ENCODE data around the gene RUNX2. TPM values are rescaled to one million over a fixed set of nuclear protein-coding genes. Genes with fewer than 3 reads are reported as not detected.

RUNX2 gene
- polyA plus RNA-seq, 1 of the 3 experiments (the other 2 are of a cell fraction), result 4.4 TPM

DNA sequence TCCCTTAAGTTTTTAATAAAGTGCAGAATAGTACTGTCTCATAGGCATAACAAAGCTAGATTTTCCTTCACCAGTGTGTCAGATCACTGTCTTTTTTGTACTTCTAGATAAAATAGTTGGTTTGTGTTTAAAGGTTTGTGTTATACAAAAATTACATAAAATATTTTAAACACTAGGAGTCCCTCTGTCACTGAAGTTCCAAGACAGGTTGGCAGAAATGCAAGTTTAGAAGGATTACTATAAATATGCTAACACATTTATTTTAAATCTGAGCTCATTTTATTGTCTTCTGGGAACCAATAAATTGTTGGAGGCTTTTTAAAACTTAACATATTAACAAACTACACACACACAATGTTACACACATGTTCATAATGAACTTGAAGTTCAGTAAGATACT lies 30.8 kb upstream of the RUNX2 start (continued):
- TF ChIP-seq EP300 (IDR thresholded peaks at IDR 0.05; ENCODE audit: borderline replicate concordance in 1 of 2, low read depth in 1 of 2, low read length in 1 of 2), result no peak
- no peak for TF ChIP-seq POLR2AphosphoS5 (IDR thresholded peaks at IDR 0.05; ENCODE audit: low read depth, low read length)

DNA sequence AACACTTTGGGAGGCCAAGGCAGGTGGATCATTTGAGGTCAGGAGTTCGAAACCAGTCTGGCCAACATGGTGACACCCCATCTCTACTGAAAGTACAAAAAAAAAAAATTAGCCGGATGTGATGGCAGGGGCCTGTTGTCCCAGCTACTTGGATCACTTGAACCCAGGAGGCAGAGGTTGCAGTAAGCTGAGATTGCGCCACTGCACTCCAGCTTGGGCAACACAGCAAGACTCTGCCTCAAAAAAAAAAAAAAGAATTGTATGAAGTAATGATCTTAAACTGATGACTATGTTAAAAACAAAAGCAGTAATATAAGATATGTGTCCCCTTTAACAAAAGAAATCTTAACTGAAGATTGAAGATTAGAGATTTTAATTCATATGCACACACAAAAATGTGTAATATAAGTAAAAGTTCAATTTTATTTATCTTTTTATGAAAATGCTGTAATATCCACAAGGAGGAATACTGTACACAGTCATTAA lies 29.0 kb upstream of the RUNX2 start:
- no peaks in the 10 kb centered on the region for H3K36me3 ChIP-seq (replicated peaks in 1 of 2; ENCODE audit: control insufficient read depth in 1 of 2, insufficient read depth in 2 of 2, low read length in 1 of 2)
- H3K9me2 ChIP-seq, result no peaks in the 10 kb centered on the region
- TF ChIP-seq MEF2A (IDR thresholded peaks at IDR 0.05; ENCODE audit: borderline replicate concordance, low read depth) (no peak), TCF12 (IDR thresholded peaks at IDR 0.05) (no peak), SMC3 (IDR thresholded peaks at IDR 0.05; ENCODE audit: low read depth, low read length) (no peak), NRF1 (IDR thresholded peaks at IDR 0.05; ENCODE audit: low read depth, low read length) (no peak), CHD2 (IDR thresholded peaks at IDR 0.05; ENCODE audit: low read length, partially characterized antibody) (no peak), TEAD4 (IDR thresholded peaks at IDR 0.05; ENCODE audit: borderline replicate concordance, insufficient read depth) (no peak), FOXM1 (IDR thresholded peaks at IDR 0.05; ENCODE audit: low read depth) (no peak), SIN3A (IDR thresholded peaks at IDR 0.05; ENCODE audit: borderline replicate concordance, low read depth, low read length) (no peak), YY1 (IDR thresholded peaks at IDR 0.05; ENCODE audit: low read depth) (no peak), FOXJ3 (CRISPR knock-in tag; IDR thresholded peaks at IDR 0.05) (no peak), GABPA (IDR thresholded peaks at IDR 0.05; ENCODE audit: low read depth) (no peak)
- TF ChIP-seq, protein P1, sequence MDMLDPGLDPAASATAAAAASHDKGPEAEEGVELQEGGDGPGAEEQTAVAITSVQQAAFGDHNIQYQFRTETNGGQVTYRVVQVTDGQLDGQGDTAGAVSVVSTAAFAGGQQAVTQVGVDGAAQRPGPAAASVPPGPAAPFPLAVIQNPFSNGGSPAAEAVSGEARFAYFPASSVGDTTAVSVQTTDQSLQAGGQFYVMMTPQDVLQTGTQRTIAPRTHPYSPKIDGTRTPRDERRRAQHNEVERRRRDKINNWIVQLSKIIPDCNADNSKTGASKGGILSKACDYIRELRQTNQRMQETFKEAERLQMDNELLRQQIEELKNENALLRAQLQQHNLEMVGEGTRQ (IDR thresholded peaks at IDR 0.05; ENCODE audit: borderline replicate concordance, low read depth, low read length), result no peak
- TF ChIP-seq, protein P2, sequence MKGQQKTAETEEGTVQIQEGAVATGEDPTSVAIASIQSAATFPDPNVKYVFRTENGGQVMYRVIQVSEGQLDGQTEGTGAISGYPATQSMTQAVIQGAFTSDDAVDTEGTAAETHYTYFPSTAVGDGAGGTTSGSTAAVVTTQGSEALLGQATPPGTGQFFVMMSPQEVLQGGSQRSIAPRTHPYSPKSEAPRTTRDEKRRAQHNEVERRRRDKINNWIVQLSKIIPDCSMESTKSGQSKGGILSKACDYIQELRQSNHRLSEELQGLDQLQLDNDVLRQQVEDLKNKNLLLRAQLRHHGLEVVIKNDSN (IDR thresholded peaks at IDR 0.05; ENCODE audit: borderline replicate concordance, low read depth), result no peak
- TF ChIP-seq, protein P3, sequence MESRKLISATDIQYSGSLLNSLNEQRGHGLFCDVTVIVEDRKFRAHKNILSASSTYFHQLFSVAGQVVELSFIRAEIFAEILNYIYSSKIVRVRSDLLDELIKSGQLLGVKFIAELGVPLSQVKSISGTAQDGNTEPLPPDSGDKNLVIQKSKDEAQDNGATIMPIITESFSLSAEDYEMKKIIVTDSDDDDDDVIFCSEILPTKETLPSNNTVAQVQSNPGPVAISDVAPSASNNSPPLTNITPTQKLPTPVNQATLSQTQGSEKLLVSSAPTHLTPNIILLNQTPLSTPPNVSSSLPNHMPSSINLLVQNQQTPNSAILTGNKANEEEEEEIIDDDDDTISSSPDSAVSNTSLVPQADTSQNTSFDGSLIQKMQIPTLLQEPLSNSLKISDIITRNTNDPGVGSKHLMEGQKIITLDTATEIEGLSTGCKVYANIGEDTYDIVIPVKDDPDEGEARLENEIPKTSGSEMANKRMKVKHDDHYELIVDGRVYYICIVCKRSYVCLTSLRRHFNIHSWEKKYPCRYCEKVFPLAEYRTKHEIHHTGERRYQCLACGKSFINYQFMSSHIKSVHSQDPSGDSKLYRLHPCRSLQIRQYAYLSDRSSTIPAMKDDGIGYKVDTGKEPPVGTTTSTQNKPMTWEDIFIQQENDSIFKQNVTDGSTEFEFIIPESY (IDR thresholded peaks at IDR 0.05; ENCODE audit: borderline replicate concordance, low read depth), result no peak
- TF ChIP-seq, protein P4, sequence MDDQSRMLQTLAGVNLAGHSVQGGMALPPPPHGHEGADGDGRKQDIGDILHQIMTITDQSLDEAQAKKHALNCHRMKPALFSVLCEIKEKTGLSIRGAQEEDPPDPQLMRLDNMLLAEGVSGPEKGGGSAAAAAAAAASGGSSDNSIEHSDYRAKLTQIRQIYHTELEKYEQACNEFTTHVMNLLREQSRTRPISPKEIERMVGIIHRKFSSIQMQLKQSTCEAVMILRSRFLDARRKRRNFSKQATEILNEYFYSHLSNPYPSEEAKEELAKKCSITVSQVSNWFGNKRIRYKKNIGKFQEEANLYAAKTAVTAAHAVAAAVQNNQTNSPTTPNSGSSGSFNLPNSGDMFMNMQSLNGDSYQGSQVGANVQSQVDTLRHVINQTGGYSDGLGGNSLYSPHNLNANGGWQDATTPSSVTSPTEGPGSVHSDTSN (IDR thresholded peaks at IDR 0.05), result no peak
- TF ChIP-seq, protein P5, sequence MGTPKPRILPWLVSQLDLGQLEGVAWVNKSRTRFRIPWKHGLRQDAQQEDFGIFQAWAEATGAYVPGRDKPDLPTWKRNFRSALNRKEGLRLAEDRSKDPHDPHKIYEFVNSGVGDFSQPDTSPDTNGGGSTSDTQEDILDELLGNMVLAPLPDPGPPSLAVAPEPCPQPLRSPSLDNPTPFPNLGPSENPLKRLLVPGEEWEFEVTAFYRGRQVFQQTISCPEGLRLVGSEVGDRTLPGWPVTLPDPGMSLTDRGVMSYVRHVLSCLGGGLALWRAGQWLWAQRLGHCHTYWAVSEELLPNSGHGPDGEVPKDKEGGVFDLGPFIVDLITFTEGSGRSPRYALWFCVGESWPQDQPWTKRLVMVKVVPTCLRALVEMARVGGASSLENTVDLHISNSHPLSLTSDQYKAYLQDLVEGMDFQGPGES (IDR thresholded peaks at IDR 0.05; ENCODE audit: low read depth, low read length), result no peak
- TF ChIP-seq, protein P6, sequence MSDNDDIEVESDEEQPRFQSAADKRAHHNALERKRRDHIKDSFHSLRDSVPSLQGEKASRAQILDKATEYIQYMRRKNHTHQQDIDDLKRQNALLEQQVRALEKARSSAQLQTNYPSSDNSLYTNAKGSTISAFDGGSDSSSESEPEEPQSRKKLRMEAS (IDR thresholded peaks at IDR 0.05; ENCODE audit: low read depth), result no peak
- no peak overlapping the region for H3K4me2 ChIP-seq
- H3F3A ChIP-seq (replicated peaks; ENCODE audit: insufficient read depth), result no peaks in the 10 kb centered on the region
- H3K4me1 ChIP-seq (ENCODE audit: control insufficient read depth in 1 of 2, insufficient read depth in 2 of 2, low read depth in 1 of 2, low read length in 1 of 2), result no peaks in the 10 kb centered on the region
- H3K4me3 ChIP-seq (ENCODE audit: low read depth in 2 of 2, low read length in 1 of 2), result no peak overlapping the region
- H3K9ac ChIP-seq, result no peak overlapping the region
- H4K20me1 ChIP-seq (ENCODE audit: insufficient read depth), result no peaks in the 10 kb centered on the region
- WGBS (ENCODE audit: low lambda C conversion rate), result 94% methylated on average over 3 of the region's 3 CpGs
- no peak overlapping the region for H2AFZ ChIP-seq (ENCODE audit: low read depth)
- CTCF ChIA-PET, result no interaction called here
- H3K9me3 ChIP-seq, result no peaks in the 10 kb centered on the region
- H3K27ac ChIP-seq (ENCODE audit: low read depth in 2 of 2, low read length in 1 of 2), result no peak overlapping the region
- H3K79me2 ChIP-seq (ENCODE audit: insufficient read depth), result no peaks in the 10 kb centered on the region
- no peaks in the 10 kb centered on the region for H3K27me3 ChIP-seq (ENCODE audit: insufficient read depth)
- DNase-seq, result no peak
- POLR2A ChIA-PET, result no interaction called here
